Pancreas (tissue), 10 donors: Measurements from ENCODE around the gene UNC5B. TPM values are rescaled to one million over a fixed set of nuclear protein-coding genes. Genes with fewer than 3 reads are reported as not detected.
A peak's percentile ranks its signal among the peaks of the same experiment; 100 is the strongest.

Source experiments
- ATAC-seq, 4 donors: fragments of 200-7000 bp; cut with Tn5 transposase; one replicate each; pipeline versions ENCODE4 v1.8.0 to v1.9.1; 2020; ENCODE audit warnings: mild to moderate bottlenecking in 4 of 4, moderate library complexity in 4 of 4
- DNase-seq, 6 donors: peaks; one replicate each; pipeline ENCODE4 v3.0.0-alpha.2; 2020
- FAIRE-seq: peaks from 2 replicates; lab custom pipeline; 2012; peaks lifted over from hg19 to GRCh38; lab: Jason Lieb, UNC
- H3K27ac ChIP-seq, 4 donors: fragments of 200-600 bp; sonication (generic); 1 replicate in 3 of 4; 2 replicates in 1 of 4; pipeline versions ENCODE4 v1.5.0 to v1.8.0; 2020
- H3K27me3 ChIP-seq, 4 donors: fragments of 200-600 bp; one replicate each; pipeline ENCODE4 v1.8.0; 2021
- H3K36me3 ChIP-seq, 3 donors: fragments of 200-600 bp; sonication (generic) in 1 of 3; one replicate each; pipeline versions ENCODE4 v1.5.0 to v1.8.0; 2020 to 2021
- H3K4me1 ChIP-seq, 3 donors: fragments of 200-600 bp; one replicate each; pipeline ENCODE4 v1.8.0; 2021
- H3K4me3 ChIP-seq, 4 donors: fragments of 200-600 bp; sonication (generic) in 2 of 4; one replicate each; pipeline versions ENCODE4 v1.5.0 to v1.8.0; 2020 to 2021
- H3K9me3 ChIP-seq, 4 donors: fragments of 200-600 bp; one replicate each; pipeline ENCODE4 v1.8.0; 2021
- WGBS, 2 donors: extraction: QIAGEN DNeasy Blood & Tissue Kit; methylation state at CpG; one replicate each; pipeline ENCODE4 v1.1.7; 2013; 5-methylcytosine and 5-hydroxymethylcytosine counted together
- intact Hi-C, 3 donors: fragments of 100-400 bp; cut with DNase I; formaldehyde crosslinking; loops; one replicate each; pipeline versions ENCODE4 v1.11.1 to v1.14.2; 2022
- polyA plus RNA-seq, 2 donors: library from polyadenylated mRNA; stranded (reverse); fragments of 200-250 nt; gene quantifications; one replicate each; pipeline ENCODE4 v1.2.3, GENCODE V29; 2013
- total RNA-seq, 6 donors: library from RNA; stranded (reverse); fragmentation: NEBNext Ultra II Directional in 4 of 6; extraction: Animal tissue kit (Norgen Biotek cat#: 25700) in 4 of 6; gene quantifications; one replicate each; pipeline versions ENCODE4 v1.2.1 to v1.2.4, GENCODE V29; 2021 to 2023
- TF ChIP-seq, protein P1 (sequence below), 4 donors: fragments of 200-600 bp; sonication (generic) in 3 of 4; IDR thresholded peaks; one replicate each; pipeline versions ENCODE4 v1.5.0 to v1.8.0; 2021; ENCODE audit warnings: antibody characterized with exemption in 4 of 4
- donor health status: healthy with polysubstance abuse.
- donor health status: DM: no; HTN: no; CAD: no; lungs with moderate emphysema.
- donor health status: DM: no; HTN: no; CAD: no.
- donor health status: control.
- donor health status: control.
- donor health status: Bipolar disorder and iron deficiency.
- donor health status: DM: yes; HTN: yes; CAD: no.
- donor health status: DM: no; HTN: no; CAD: no.
- donor health status: DM: no; HTN: no; CAD: no.
- donor health status: DM: yes; HTN: yes; CAD: no.

The UNC5B gene
- total and polyA plus RNA-seq, 8 donors = 2.4 to 7.7 (median 4.2) TPM

DNA sequence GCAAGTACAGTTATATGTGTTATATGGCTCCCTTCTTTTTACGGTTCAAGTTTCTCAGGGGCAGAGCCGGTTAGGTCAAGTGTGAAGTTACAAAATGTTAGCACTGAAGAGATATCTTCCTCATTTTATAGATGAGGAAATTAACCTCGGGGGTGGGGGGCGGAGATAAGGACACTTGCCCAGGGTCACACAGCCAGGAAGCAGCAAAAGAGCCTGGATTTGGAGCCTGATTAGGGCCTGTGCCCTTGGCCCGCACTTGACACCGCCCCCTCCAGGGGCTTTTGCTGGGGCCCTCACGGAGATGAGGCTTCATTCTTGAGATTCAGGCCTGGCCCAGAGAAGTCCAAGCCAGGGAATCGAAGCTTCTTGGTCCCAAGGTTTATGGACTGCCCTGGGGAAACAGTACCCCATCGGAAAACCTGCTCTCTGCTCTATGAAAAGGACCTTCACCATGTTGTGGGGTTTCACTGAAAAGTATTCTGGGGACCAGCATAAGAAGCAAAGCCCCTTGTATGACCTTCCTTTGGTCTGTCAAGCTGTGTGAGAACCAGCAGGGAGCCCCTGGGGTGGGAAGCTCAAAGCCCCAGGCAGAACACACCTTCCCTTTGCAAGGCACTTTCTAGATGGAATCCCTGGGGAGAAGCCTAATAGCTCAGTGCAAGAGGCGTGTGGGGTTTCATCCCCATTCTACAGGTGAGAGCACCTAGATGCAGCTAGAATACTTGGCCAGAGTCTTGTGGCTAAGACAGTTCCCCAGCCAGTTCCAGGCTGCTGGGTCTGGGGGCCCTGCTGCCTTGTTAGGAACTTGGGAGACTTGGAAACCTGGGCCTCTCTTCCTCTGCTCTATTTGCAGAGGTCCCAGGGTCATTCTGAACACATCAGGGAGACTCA, 21.9 kb downstream of the UNC5B start:
- FAIRE-seq = no peak

DNA sequence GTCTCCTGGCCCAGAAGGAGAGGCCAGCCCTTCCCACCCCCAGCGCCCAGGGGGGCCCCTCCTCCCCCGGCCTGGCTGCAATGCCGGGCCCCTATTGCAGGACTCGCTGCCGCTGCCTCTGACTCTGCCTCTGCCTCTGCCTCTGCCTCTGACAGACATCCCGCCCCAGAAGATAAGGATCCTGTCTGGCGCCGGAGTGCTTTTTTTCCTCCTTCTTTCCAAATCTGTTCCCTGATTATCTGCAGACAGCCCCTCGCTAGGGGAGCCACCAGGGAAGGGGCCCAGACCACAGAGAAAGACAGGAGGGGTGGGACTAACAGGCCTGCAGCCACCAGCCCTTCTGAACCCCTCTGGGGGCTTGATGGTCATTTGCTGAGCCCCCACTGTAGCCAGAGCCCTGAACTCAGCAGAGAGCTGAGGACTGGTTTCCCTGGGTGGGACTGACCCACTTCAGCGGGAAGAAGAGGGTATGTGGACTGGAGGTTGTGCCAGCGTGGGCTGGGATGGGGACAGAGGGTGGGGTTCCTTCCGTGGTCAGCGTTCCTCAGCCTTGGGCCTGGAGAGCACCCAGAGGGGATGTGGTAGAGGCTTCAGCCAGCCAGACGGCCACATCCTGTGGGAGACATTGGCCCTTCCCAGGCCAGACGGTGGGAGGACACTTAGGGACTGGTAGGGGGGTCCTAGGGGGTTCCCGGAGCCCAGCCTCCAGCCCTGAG, 22.8 kb downstream of the UNC5B start:
- ATAC-seq = peak in 3 of 4 donors; percentile 8 to 60 (median 22)
- TF ChIP-seq, protein P1, sequence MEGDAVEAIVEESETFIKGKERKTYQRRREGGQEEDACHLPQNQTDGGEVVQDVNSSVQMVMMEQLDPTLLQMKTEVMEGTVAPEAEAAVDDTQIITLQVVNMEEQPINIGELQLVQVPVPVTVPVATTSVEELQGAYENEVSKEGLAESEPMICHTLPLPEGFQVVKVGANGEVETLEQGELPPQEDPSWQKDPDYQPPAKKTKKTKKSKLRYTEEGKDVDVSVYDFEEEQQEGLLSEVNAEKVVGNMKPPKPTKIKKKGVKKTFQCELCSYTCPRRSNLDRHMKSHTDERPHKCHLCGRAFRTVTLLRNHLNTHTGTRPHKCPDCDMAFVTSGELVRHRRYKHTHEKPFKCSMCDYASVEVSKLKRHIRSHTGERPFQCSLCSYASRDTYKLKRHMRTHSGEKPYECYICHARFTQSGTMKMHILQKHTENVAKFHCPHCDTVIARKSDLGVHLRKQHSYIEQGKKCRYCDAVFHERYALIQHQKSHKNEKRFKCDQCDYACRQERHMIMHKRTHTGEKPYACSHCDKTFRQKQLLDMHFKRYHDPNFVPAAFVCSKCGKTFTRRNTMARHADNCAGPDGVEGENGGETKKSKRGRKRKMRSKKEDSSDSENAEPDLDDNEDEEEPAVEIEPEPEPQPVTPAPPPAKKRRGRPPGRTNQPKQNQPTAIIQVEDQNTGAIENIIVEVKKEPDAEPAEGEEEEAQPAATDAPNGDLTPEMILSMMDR (IDR thresholded peaks at IDR 0.05) = no peak
- Histone ChIP-seq H3K27ac (no peak overlapping the region), H3K27me3 (no peaks in the 10 kb centered on the region), H3K9me3 (no peaks in the 10 kb centered on the region), H3K4me1 (peaks cover 6 to 16% (median 11%) of the 10 kb centered on the region in 3 donors), H3K36me3 (no peaks in the 10 kb centered on the region), H3K4me3 (no peak overlapping the region)
- FAIRE-seq = no peak
- intact Hi-C loops = no loop called here
- 67 to 69% methylated on average over 16 of the region's 16 CpGs for WGBS, 2 donors
- DNase-seq = peak in 2 of 6 donors; percentile 44 to 52

More for the DNA sequence above, 21.9 kb downstream of the UNC5B start:
- intact Hi-C loops = no loop called here
- ATAC-seq (peak in 1 of 4 donors; percentile 10), DNase-seq (peak in 1 of 6 donors; percentile 10)
- Histone ChIP-seq H3K36me3 (no peaks in the 10 kb centered on the region), H3K27ac (no peak overlapping the region), H3K27me3 (no peaks in the 10 kb centered on the region), H3K4me3 (no peak overlapping the region), H3K4me1 (peaks cover 6 to 16% (median 11%) of the 10 kb centered on the region in 3 donors), H3K9me3 (no peaks in the 10 kb centered on the region)
- WGBS, 2 donors = 72 to 75% methylated on average over 10 of the region's 10 CpGs
- TF ChIP-seq, protein P1 (IDR thresholded peaks at IDR 0.05) = no peak

DNA sequence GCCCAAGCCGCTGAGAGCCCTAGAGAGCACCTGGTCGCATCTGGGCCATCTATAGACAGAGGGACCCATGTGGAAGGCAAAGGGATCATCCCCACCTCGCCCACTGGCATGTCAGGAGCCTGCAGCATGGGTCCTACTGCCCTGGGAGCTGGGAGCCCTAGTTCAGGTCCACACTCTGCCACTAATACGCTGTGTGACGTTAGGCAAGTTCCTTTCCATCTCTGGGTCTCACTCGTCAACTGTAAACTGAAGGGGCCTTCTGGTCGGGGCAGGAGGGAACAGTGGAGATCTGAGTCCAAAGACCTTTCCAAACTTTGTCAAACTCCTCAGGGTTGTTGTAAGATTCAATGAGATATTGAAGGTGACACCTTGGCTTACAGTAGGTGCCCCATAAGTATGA, 23.4 kb downstream of the UNC5B start:
- TF ChIP-seq, protein P1 (IDR thresholded peaks at IDR 0.05) = no peak
- intact Hi-C loops = no loop called here
- H3K27ac ChIP-seq = no peak overlapping the region
- H3K36me3 ChIP-seq = no peaks in the 10 kb centered on the region
- ATAC-seq (no peak), FAIRE-seq (no peak), DNase-seq (no peak)
- WGBS, 2 donors = 87% methylated on average over 7 of the region's 7 CpGs
- H3K4me1 ChIP-seq = peaks cover 6 to 16% (median 11%) of the 10 kb centered on the region in 3 donors
- H3K27me3 ChIP-seq = no peaks in the 10 kb centered on the region
- no peak overlapping the region for H3K4me3 ChIP-seq
- H3K9me3 ChIP-seq = no peaks in the 10 kb centered on the region

DNA sequence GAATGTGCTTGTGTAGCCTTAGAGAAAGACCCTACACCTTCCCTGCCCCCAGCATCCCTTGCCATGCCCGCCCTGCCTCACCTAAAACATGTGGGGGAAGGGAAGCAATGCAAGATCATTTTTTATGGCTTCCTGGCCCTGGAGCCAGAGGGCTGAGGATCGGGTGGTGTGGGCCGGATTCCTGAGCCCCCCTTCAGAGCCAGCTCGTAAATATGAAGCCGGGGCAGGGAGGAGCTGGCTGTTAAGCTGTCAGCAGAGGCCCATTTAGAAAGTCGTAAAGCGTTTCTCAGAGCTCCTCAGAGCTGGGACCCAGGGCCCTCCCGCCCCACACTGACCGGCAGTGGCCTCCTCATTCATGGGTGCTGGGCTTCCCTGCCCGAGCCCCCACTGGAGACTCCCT, 23.9 kb downstream of the UNC5B start:
- Histone ChIP-seq H3K4me3 (no peak overlapping the region), H3K27me3 (no peaks in the 10 kb centered on the region), H3K36me3 (no peaks in the 10 kb centered on the region), H3K9me3 (no peaks in the 10 kb centered on the region), H3K4me1 (peaks cover 6 to 16% (median 11%) of the 10 kb centered on the region in 3 donors), H3K27ac (no peak overlapping the region)
- intact Hi-C loops = no loop called here
- ATAC-seq = no peak
- no peak for FAIRE-seq
- TF ChIP-seq, protein P1 (IDR thresholded peaks at IDR 0.05) = no peak
- WGBS, 2 donors = 85 to 86% methylated on average over 10 of the region's 10 CpGs
- DNase-seq = peak in 1 of 6 donors; percentile 16
